Panc1 (cell line): ENCODE data around the gene SSTR5. TPM values are rescaled to one million over a fixed set of nuclear protein-coding genes. Genes with fewer than 3 reads are reported as not detected.

ENCODE experiments used
- ATAC-seq: fragments of 200-7000 bp; cut with Tn5 transposase; 2 replicates; pipeline ENCODE4 v1.9.1; 2020; ENCODE audit warnings: mild to moderate bottlenecking, moderate library complexity
- BruUV-seq: library from RNA; stranded (reverse); fragments of 400-500 nt; replicated peaks from 2 replicates; lab custom pipeline; 2021; lab: Mats Ljungman, UMichigan
- CTCF ChIA-PET: fragments of 300-600 bp; sonication (Branson Sonifier 250); formaldehyde crosslinking; loops from one replicate; lab custom pipeline; 2022; ENCODE audit warnings: antibody characterized with exemption; lab: Charles Lee
- POLR2A ChIA-PET: fragments of 300-600 bp; sonication (Branson Sonifier 250); formaldehyde crosslinking; loops from one replicate; lab custom pipeline; 2022; ENCODE audit warnings: antibody characterized with exemption; lab: Charles Lee
- DNase-seq: peaks from one replicate; pipeline ENCODE4 v3.0.0-alpha.2; 2010; ENCODE audit warnings: low read depth, low spot score
- H3K27ac ChIP-seq: 2 replicates; pipeline ENCODE4 v1.5.1; 2011; ENCODE audit warnings: mild to moderate bottlenecking, low read length, inconsistent platforms
- H3K27me3 ChIP-seq: fragments of 200-500 bp; sonication (Bioruptor generic); 2 replicates; pipeline ENCODE4 v1.6.0; 2014; ENCODE audit warnings: low read length, inconsistent platforms; ENCODE audit not compliant: control insufficient read depth, insufficient read depth
- H3K36me3 ChIP-seq: fragments of 200-500 bp; sonication (Bioruptor generic); 2 replicates; pipeline ENCODE4 v1.5.1; 2014; ENCODE audit warnings: inconsistent platforms, mild to moderate bottlenecking, low read length, moderate library complexity; ENCODE audit not compliant: control insufficient read depth, insufficient read depth
- H3K4me1 ChIP-seq: 2 replicates; pipeline ENCODE4 v1.5.1; 2011; ENCODE audit warnings: inconsistent platforms, mild to moderate bottlenecking, low read length, moderate library complexity; ENCODE audit not compliant: control insufficient read depth, insufficient read depth
- H3K4me3 ChIP-seq, 2 experiments: 2 replicates each; pipeline ENCODE4 v1.5.1; 2011 to 2012; ENCODE audit warnings: low read depth in 2 of 2, low read length in 2 of 2, mild to moderate bottlenecking in 2 of 2, inconsistent platforms in 1 of 2, moderate library complexity in 1 of 2
- H3K9me3 ChIP-seq: fragments of 200-500 bp; sonication (Bioruptor generic); 2 replicates; pipeline ENCODE4 v1.5.1; 2014; ENCODE audit warnings: low read depth, mild to moderate bottlenecking, inconsistent platforms, low read length, moderate library complexity; ENCODE audit not compliant: control insufficient read depth, insufficient read depth
- POLR2AphosphoS5 ChIP-seq: IDR thresholded peaks from 2 replicates; pipeline ENCODE4 v1.6.1; 2012; ENCODE audit warnings: mild to moderate bottlenecking, low read depth, low read length, moderate library complexity
- SIN3A ChIP-seq: IDR thresholded peaks from 2 replicates; pipeline ENCODE4 v1.6.1; 2012; ENCODE audit warnings: low read depth, mild to moderate bottlenecking, low read length, moderate library complexity, borderline replicate concordance; ENCODE audit not compliant: insufficient read depth
- TCF7L2 ChIP-seq: IDR thresholded peaks from 2 replicates; pipeline ENCODE4 v1.6.1; 2011; ENCODE audit warnings: mild to moderate bottlenecking, low read depth, low read length, inconsistent platforms
- in situ Hi-C: cut with HindIII; loops from 2 replicates; pipeline ENCODE4 v1.10.0; 2016; ENCODE audit warnings: low sequenced_read_pairs, low pct_unique_long_range_greater_than_20kb
- intact Hi-C: fragments of 100-400 bp; cut with micrococcal nuclease; formaldehyde crosslinking; loops from one replicate; pipeline ENCODE4 v1.10.0; 2022; ENCODE audit not compliant: unreplicated experiment
- total RNA-seq: library from RNA; stranded (reverse); gene quantifications from one replicate; pipeline ENCODE4 v1.2.1, GENCODE V29; 2021; ENCODE audit not compliant: unreplicated experiment
- TF ChIP-seq, protein P1 (sequence below): fragments of 450-650 bp; IDR thresholded peaks from 2 replicates; pipeline ENCODE4 v1.5.1; 2017; ENCODE audit warnings: mild to moderate bottlenecking
- TF ChIP-seq, protein P2 (sequence below), 2 experiments: IDR thresholded peaks; 2 replicates each; pipeline ENCODE4 v1.6.1; 2011 to 2012; ENCODE audit warnings: low read depth in 2 of 2, control low read depth in 1 of 2, low read length in 1 of 2, mild to moderate bottlenecking in 1 of 2, moderate library complexity in 1 of 2; ENCODE audit not compliant: insufficient read depth in 1 of 2

Gene SSTR5
- total RNA-seq, 1 experiment from 2014 or later, result 2.8 TPM

DNA sequence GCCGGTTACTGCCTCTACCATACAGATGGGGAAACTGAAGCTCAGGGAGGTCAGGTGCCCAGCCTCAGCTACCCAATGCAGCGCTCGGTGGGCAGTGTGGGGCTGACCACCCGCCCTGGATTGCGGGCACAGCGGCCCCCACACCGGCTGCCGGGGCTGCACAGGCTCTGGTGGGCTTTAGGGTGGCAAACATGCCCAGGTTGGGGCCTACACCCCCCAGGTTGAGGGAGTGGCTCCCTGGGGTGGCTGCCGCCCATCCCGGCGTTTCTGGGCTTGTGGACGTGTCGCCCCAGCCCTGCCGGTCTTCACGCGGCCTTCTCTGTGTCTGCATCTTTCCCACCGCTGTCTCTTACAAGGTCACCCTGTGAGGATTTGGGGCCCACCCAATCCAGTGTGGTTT, 40.9 kb upstream of the SSTR5 start:
- ChIA-PET POLR2A (no interaction called here), CTCF (no interaction called here)
- no peak overlapping the region for H3K27ac ChIP-seq

DNA sequence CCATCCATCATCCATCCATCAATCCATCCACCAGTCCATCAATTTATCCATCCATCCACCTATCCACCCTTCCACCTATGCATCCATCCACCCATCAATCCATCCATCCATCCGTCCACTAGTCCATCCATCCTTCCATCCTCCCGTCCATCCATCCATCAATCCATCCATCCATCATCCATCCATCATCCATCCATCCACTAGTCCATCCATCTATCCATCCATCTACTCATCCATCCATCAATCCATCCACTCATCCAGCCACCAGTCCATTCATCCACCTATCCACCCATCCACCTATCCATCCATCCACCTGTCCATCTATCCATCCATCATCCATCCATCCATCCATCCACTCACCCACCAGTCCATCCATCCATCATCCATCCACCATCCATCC, 39.9 kb upstream of the SSTR5 start:
- ATAC-seq (no peak), DNase-seq (no peak)
- no TSS peak for BruUV-seq
- TF ChIP-seq, protein P1, sequence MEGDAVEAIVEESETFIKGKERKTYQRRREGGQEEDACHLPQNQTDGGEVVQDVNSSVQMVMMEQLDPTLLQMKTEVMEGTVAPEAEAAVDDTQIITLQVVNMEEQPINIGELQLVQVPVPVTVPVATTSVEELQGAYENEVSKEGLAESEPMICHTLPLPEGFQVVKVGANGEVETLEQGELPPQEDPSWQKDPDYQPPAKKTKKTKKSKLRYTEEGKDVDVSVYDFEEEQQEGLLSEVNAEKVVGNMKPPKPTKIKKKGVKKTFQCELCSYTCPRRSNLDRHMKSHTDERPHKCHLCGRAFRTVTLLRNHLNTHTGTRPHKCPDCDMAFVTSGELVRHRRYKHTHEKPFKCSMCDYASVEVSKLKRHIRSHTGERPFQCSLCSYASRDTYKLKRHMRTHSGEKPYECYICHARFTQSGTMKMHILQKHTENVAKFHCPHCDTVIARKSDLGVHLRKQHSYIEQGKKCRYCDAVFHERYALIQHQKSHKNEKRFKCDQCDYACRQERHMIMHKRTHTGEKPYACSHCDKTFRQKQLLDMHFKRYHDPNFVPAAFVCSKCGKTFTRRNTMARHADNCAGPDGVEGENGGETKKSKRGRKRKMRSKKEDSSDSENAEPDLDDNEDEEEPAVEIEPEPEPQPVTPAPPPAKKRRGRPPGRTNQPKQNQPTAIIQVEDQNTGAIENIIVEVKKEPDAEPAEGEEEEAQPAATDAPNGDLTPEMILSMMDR, result no peak
- H3K27ac ChIP-seq, result no peak overlapping the region
- no peak overlapping the region for H3K4me3 ChIP-seq
- no peaks in the 10 kb centered on the region for H3K36me3 ChIP-seq
- H3K27me3 ChIP-seq, result no peaks in the 10 kb centered on the region
- in situ Hi-C loops, result no loop called here
- CTCF ChIA-PET, result no interaction called here
- POLR2A ChIA-PET, result no interaction called here
- no peaks in the 10 kb centered on the region for H3K9me3 ChIP-seq
- intact Hi-C loops, result no loop called here
- peaks cover 16% of the 10 kb centered on the region for H3K4me1 ChIP-seq

More for the DNA sequence above, 40.9 kb upstream of the SSTR5 start:
- no TSS peak for BruUV-seq
- TF ChIP-seq SIN3A, result no peak
- TF ChIP-seq TCF7L2, result no peak
- TF ChIP-seq POLR2AphosphoS5, result no peak
- TF ChIP-seq, protein P1, result no peak
- TF ChIP-seq, protein P2, sequence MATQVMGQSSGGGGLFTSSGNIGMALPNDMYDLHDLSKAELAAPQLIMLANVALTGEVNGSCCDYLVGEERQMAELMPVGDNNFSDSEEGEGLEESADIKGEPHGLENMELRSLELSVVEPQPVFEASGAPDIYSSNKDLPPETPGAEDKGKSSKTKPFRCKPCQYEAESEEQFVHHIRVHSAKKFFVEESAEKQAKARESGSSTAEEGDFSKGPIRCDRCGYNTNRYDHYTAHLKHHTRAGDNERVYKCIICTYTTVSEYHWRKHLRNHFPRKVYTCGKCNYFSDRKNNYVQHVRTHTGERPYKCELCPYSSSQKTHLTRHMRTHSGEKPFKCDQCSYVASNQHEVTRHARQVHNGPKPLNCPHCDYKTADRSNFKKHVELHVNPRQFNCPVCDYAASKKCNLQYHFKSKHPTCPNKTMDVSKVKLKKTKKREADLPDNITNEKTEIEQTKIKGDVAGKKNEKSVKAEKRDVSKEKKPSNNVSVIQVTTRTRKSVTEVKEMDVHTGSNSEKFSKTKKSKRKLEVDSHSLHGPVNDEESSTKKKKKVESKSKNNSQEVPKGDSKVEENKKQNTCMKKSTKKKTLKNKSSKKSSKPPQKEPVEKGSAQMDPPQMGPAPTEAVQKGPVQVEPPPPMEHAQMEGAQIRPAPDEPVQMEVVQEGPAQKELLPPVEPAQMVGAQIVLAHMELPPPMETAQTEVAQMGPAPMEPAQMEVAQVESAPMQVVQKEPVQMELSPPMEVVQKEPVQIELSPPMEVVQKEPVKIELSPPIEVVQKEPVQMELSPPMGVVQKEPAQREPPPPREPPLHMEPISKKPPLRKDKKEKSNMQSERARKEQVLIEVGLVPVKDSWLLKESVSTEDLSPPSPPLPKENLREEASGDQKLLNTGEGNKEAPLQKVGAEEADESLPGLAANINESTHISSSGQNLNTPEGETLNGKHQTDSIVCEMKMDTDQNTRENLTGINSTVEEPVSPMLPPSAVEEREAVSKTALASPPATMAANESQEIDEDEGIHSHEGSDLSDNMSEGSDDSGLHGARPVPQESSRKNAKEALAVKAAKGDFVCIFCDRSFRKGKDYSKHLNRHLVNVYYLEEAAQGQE (IDR thresholded peaks at IDR 0.05; ENCODE audit: insufficient read depth in 1 of 2, low read depth in 2 of 2, low read length in 1 of 2), result no peak
- no peaks in the 10 kb centered on the region for H3K9me3 ChIP-seq
- H3K4me3 ChIP-seq, result no peak overlapping the region
- H3K36me3 ChIP-seq, result no peaks in the 10 kb centered on the region
- peaks cover 11% of the 10 kb centered on the region for H3K4me1 ChIP-seq
- in situ Hi-C loops, result no loop called here
- intact Hi-C loops, result no loop called here
- no peaks in the 10 kb centered on the region for H3K27me3 ChIP-seq
- ATAC-seq, result no peak
- DNase-seq, result no peak
